HG03103 (cell line): ENCODE data around the gene RNF187.
"Not testable (repeated sequence)": the region's sequence is repeated elsewhere in the genome, so short reads cannot be mapped to it uniquely, and the experiment has no call there.

Experiments
- ATAC-seq: cut with Tn5 transposase; IDR thresholded peaks from one replicate; pipeline ENCODE4 v1.9.1; 2021; ENCODE audit warnings: low read depth; ENCODE audit not compliant: unreplicated experiment

RNF187 gene

DNA sequence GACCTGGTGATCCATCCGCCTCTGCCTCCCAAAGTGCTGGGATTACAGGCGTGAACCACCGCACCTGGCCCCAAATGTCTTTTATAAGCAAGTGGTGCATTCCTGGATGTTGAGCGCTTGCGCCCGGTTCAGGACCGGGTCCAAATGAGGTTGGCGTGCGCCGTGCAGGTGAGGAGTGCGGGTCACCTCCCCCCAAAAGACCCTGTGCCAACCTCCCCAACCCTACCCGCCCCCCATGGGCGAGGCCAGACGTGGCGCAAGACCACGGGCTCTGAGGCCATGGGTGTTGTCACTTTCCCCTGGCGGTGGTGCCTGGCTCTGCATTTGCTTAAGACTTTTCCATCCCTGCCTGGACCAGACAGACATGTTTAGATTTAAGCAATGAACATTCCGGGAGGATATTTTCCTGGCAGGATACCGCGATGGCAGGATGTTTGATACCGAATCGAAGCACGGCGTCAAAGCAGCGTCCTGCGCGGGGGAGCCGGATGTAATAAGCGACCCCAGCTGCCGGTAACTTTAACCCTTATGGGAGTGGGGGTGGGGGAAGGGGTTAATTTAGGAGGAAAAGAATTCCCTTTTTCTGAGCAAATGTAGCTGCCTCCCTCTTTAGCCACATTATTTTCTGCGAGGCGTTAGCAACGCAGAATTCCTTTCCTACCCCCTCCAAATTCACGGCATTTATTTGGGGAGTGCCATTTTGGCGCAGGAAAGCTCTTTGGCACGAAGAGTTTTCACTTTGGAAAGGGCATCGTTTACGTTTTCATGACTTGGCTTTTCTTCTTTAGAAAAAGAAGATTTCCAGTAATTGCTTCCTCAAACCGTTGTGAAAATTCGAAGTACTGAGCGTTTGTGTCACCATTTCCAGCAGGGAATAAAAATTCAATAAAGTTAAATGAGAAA is 27.8 kb upstream of the RNF187 start:
- ATAC-seq, result no peak

DNA sequence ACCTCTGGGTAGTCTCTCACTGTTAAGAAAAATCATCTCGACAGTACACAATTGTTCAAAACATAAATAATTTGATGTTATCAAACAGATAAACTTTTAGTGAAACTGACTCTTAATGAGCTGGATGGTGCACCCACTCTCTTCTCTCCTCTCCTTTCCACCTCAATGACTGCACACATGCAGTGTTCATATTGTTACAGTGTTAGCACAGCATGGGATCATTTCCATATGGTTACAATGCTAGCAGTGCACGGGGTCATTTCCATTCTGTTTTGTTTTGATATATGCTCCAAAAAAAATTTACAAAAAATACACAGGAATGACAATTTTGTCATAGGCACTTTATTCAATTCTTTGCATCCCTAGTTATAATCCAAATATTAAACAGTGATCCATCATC is 26.4 kb upstream of the RNF187 start:
- no peak for ATAC-seq

DNA sequence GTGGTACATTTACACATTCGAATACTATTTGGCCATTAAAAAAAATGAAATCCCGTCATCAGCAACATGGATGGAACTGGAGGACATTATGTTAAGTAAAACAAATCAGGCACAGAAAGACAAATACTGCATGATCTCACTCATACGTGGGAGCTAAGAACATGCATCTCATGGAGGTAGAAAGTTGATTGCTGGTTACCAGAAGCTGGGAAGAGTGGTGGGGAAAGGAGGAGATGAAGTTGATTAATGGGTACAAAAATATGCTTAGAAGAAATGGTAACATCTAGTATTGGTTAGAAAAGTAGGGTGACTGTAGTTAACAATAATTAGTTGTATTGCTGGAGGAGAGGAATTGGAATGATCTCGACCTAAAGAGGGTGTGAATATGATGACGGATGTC is 24.6 kb upstream of the RNF187 start:
- no peak for ATAC-seq

DNA sequence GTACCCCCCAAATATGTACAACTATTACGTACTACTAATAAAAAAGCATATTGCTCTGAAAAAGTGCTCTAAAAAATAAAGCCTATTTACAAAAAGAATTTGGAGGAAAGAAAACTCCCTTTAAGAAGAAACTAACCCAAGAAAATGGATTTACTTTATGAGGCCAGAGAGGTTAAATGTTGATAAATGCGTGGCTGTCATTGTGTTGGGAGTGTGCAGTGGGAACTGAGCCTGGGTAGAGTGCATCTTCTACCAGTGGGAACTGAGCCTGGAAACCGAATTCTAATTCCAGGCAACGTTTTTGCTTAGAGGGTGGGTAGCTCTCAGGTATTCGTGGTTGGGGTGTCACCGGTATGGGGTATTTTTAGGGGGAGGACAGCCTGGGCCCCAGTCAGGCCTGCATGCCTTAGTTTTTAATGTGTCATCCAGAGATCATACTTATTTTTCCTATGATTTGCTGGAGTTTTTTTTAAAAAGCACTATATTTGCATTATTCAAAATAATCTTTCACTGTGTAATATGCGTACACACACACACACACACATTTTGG is 24.1 kb upstream of the RNF187 start:
- ATAC-seq, result no peak

DNA sequence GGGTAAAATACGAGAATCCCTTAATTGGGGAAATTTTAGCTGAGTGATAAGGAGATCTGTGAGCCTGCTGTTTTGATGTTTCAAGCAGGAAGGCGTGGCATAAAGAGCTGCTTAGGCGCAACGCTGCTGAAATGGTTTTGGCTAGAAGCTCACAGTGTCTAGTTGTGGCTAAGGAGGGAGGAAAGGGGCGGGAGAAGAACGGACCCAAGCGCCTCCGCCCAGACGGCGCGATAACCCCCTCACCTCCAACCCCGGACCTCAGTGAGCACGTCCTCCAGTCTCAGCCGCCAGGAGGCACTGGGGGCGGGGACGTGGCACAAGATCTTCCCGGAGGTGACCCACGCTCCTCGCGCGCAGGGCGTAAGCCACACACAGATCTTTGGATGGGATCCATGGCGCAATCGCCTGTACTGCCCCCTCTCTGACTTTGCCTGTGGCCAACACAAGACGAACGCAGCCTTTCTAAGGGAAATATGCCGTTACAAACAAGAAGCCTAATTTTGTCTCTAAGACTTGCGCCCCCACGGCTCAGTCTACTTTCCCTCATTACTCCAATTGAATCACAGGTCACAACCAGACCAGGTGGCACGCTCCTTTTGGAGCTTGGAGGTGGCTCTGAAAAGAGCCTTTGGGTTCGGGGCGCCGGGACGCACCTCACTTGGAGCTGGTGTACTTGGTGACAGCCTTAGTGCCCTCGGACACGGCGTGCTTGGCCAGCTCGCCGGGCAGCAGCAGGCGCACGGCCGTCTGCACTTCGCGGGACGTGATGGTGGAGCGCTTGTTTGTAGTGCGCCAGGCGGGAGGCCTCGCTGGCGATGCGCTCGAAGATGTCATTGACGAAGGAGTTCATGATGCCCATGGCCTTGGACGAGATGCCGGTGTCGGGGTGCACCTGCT is 23.4 kb upstream of the RNF187 start:
- ATAC-seq, result peak; percentile 57

DNA sequence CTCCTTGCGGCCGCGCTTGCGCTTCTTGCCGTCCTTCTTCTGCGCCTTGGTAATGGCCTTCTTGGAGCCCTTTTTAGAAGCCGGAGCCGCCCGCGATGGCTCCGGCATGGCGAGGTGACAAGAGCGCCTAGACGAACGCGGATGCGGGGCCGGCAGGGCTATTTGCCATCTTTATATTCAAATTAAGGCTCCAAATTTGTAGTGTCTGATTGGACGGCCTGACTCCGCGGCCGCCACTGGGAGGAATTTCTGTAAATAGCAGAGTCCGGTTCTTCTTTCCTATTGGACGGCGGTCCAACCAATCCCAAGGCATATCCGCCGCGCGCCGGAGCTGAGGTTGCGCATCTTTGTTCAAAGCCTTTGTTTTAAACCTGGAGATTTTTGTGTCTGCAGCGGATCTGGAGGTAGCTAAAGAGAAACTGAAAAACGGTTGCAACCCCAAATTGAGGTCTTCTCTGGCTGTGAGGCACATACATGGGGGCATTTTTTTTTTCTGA is 22.6 kb upstream of the RNF187 start:
- peak; percentile 80 for ATAC-seq

DNA sequence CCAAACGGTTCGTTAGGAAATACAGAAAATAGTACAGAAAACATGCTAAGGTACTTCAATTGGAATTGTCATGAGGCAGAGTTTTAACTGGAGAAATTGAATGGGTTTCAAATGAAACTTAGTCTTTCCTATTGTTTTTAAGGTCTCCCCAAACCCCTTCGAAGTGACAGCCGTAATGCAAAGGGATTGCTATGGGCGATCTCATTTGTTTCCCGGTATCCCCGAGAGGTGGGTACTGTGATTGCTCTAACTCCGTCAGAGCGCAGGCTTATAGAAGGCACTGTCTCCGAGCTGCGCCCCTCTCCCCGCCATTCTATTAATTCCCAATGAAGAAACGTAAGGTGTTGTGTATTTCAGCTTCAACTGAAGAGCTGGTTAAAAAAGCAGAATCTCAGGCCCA is 22.0 kb upstream of the RNF187 start:
- no peak for ATAC-seq

DNA sequence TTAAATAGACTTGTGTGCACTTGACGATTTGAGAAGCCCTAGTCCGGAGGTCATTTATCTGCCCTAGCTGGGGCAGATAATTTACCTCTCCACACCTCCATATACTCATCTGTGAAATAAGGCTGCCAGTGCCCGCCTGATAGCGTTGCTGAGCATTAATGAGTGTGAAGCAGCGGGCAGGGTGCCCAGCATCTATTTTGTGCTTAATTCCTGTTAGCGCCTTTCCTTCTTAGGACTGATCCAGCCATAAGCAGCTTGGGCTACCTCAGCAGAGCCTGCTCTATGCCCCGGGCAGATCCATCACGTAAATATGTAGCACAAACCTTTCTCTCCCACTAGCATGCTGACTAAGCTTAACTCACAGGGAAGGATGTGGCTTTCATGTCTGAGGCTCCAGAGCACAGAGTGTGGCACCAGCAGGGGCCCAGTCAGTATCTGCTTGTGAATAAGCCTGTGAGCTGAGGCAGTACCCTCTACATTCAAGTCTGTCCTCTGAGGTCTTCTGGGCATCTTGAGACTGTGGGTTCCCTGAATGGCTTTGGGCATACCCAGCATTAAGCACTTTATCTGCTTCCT is 21.5 kb upstream of the RNF187 start:
- no peak for ATAC-seq

DNA sequence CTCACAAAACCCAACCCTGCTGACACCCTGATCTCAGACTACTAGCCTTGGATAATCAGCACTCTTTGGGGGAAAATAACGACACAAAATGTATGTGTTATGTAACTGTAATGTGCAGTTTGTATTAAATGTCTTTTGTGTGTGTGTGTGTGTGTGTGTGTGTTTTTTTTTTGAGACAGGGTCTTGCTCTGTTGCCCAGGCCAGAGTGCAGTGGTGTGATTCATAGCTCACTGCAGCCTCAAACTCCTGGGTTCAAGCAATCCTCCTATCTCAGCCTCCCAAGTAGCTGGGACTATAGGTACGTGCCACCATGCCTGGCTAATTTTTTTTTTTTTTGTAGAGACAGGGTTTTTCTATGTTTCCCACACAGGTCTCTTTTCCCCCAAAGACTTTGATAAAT is 19.0 kb upstream of the RNF187 start:
- not testable (repeated sequence) for ATAC-seq

DNA sequence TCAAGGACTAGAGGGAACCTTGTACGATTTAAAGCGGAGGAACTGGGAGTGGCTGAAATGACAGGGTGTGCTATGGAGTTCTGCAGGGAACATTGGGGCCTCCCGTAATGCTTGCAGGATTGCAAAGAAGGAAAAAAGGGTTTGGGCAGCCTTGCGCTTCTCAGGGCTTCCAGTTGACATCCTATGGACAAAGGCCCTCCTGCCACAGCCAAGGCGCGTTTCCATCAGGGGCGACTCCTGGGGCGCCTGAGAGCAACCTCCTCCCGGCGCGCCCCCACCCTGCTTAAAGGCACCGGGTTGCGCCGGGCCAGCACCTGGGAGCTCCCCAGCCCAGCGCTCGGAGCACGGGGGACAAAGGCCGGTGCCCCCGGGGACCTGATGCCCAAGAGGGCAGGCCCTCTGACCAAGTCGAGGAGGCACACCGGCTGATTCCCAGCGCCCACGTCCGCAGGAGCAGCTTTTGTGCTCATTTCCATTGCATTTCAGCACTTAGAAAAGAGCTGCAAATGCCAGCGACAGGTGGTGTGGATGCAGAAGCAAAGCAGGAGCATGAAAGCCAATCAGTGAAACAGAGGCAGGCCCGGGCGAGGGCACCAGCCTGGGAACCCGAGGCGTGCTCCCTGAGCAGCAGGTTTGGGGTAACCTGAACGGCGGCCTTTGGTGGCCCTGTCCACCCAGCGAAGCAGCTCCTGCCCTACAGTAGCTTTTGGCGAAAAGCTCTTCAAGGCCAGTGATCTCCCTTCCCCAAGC is 17.6 kb upstream of the RNF187 start:
- ATAC-seq, result no peak

DNA sequence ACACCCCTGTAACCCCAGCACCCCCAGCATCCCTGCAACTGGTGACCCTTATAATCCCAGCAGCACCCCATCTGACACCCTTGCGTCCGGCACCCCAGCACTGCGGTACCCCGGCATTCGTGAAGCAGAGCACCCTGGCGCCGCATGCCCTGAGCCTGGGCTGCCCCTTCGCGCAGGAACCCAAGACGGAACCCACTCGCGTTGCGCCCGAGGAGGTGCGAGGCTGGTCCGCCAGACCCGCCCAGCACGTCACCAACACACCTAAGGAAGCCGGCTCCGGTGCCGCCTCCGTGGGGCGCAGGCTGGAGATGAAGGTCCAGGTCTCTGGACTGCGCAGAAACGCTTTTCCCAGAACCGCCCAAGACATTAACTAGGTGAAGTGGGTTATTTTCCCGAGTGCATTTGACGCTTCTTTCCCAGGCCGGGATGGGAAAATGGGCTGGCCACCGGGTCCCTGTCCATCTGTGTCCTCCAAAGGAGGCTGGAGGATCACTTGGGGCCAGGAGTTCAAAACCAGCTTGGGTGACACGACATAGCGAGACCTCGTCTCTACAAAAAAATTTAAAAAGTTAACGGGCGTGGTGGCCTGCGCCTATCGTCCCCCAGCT is 15.9 kb upstream of the RNF187 start:
- no peak for ATAC-seq

DNA sequence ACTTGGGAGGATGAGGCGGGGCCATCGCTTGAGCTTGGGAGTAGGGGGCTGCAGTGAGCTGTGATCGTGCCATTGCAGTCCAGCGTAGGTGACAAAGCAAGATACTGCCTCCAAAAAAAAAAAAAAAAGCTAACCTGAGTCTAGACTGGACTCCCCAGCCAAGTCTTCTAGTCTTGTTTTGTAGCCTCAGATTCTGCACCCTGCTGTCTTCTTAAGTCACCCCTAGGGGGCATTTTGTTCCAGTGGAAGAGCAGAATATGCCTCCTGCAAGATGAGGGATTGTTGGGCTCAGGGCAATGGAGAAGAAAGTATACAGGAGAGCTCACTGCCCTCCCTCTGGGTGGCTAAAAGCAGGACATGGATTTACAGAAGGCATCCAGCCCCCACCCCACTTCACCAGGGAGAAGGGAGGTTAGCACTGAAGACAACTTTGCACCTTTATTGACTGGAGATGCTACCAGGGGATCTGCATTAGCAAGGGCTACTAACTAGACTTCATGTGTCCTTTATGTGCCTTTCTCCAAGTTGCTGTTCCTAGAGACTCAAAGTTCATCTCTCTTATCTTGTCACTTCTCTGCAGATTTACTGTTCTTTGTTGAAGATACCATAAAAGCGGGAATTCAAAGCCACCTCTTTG is 15.3 kb upstream of the RNF187 start:
- no peak for ATAC-seq

DNA sequence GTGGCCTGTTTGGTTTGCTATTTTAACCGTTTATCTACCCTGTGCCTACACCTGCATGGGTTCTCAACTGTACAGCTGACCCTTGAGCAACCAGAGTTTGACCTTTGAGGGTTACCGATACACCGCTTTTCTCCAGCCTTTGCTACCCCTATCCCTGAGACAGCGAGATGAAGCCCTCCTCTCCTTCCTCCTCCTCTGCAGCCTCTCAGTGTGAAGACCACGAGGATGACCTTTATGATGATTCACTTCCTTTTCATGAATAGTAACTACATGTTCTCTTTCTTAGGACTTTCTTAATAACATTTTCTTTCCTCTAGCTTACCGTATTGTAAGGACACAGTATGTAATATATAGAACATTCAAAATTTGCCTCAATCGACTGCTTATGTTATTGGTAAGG is 14.5 kb upstream of the RNF187 start:
- ATAC-seq, result no peak

DNA sequence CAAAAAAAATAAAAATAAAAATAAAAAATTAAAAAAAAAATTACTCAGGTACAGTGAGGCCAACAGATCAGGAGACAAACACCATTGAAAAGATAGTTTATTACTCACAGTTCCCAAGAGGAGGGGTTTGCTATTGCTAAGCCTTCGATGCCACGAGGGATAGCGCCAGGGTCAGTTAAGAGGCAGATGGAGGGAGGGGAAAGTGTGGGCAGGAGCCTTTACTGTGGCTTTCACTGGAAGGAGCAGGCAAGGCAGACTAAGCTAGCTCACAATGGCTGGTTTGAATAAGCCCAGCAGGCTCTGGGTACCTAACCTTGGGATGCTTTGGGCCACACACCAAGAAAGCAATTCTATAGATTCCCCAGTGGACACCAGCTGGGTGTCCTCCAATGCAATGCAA is 12.7 kb upstream of the RNF187 start:
- no peak for ATAC-seq

DNA sequence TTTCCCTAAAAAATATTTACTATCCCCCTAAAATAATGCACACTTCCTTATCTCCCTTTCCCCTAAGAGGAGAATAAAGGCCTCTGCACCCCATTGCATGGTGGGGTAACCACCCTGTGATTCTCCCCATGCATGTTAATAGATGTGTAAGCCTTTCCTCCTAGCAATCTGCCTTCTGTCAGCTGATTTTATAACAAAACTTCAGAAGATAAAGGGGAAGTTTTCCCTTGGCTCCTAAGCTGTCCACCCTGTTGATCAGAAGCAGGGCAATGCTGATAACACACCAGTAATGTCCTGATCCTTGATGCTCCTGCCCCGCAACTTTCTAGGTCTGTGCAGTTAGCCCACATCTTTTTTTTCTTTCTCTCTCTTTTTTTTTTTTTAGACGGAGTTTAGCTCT is 11.4 kb upstream of the RNF187 start:
- no peak for ATAC-seq

DNA sequence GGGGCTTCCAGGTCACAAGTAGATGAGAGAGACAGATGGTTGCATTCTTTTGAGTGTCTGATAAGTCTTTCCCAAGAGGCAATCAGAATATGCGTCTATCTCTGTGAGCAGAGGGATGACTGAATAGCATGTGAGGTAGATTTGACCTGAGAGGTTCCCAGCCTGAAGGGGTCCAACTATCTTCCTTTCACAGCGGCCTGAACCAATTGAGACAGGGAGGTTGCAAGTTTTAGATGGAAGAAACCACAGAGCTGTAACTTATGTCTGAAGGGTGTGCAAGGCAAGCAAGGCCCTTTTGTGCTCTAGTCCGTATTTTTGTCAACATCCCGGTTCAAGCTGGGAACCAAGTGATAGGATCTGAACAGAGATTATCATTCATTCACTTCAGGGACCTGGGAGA is 9.9 kb upstream of the RNF187 start:
- no peak for ATAC-seq

DNA sequence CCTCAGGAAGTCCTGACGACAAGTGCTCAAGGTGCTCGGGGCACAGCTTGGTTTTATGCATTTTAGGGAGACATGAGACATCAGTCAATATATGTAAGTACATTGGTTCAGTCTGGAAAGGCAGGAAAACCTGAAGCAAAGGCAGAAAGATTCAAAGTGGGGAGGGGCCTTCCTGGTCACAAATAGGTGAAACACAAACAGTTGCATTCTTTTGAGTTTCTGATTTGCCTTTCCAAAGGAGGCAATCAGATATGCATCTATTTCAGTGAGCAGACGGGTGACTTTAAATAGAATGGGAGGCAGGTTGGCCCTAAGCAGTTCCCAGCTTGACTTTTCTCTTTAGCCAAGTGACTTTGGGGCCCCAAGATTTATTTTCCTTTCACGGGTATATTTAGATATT is 8.9 kb upstream of the RNF187 start:
- no peak for ATAC-seq

DNA sequence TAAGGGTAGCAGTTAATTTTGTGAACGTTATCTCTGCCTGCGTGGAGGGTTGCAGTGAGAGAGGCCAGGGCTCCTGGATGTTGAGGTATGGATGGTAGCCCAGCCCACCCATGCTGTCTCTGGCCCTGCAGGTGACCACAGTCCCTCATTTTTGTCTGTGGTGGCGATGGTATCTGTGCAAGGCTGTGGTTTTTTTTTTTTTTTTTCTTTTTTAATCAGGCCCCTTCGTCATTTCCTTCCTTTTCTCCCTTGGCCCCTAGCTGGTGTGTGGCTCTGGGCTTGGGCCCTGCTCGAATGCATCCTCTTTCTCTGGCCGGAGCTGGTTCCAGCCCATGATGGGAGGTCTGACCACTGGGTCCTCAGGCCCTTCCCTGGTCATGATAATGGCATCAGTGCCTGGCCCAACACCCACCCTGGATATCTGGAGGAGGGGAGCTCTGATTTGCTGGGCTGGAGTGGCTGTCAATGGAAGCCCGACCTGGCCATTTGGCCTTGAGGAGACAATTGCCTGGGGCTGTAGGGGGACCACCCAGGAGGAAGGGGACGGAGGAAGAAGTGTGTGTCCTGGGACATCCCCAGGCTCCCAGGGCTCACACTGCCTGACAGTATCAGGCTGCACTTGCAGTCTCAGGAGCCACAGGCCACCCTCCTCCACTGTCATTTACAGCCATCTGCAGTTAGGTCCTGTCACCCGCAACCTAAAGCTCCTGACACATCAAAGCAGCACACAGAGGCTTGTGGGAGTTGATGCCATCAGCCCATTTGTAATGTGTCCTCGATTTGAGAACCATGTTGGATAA is 8.1 kb upstream of the RNF187 start:
- peak; percentile 49 for ATAC-seq
